Left ventricle myocardium inferior (tissue), 1 donor: Measurements from ENCODE around the gene RPS2. TPM values are rescaled to one million over a fixed set of nuclear protein-coding genes. Genes with fewer than 3 reads are reported as not detected.

Source experiments
- DNase-seq: peaks from one replicate; pipeline ENCODE4 v3.0.0-alpha.2; 2020
- H3K27ac ChIP-seq: fragments of 200-600 bp; replicated peaks from 2 replicates; pipeline ENCODE4 v1.8.0; 2021
- H3K27me3 ChIP-seq: fragments of 200-600 bp; 2 replicates; pipeline ENCODE4 v1.8.0; 2021; ENCODE audit warnings: low read depth
- H3K36me3 ChIP-seq: fragments of 200-600 bp; 2 replicates; pipeline ENCODE4 v1.8.0; 2021
- H3K4me1 ChIP-seq: fragments of 200-600 bp; 2 replicates; pipeline ENCODE4 v1.8.0; 2021
- H3K4me3 ChIP-seq: fragments of 200-600 bp; 2 replicates; pipeline ENCODE4 v1.8.0; 2021; ENCODE audit warnings: mild to moderate bottlenecking, moderate library complexity
- H3K9me3 ChIP-seq: fragments of 200-600 bp; replicated peaks from 2 replicates; pipeline ENCODE4 v1.8.0; 2021
- intact Hi-C: fragments of 100-400 bp; cut with micrococcal nuclease; formaldehyde crosslinking; loops from one replicate; pipeline ENCODE4 v1.11.0; 2022
- total RNA-seq: library from RNA; stranded (reverse); fragmentation: NEBNext Ultra II Directional; extraction: Animal tissue kit (Norgen Biotek cat#: 25700); gene quantifications from one replicate; pipeline ENCODE4 v1.2.1, GENCODE V29; 2021
- TF ChIP-seq, protein P1 (sequence below): fragments of 200-600 bp; IDR thresholded peaks from 2 replicates; pipeline ENCODE4 v1.8.0; 2021; ENCODE audit warnings: antibody characterized with exemption, mild to moderate bottlenecking, borderline replicate concordance
- donor health status: DM: no; HTN: yes; CAD: no; lungs with severe emphysema.

RPS2 gene
- total RNA-seq, 1 donor from 2014 or later: 753 TPM

DNA sequence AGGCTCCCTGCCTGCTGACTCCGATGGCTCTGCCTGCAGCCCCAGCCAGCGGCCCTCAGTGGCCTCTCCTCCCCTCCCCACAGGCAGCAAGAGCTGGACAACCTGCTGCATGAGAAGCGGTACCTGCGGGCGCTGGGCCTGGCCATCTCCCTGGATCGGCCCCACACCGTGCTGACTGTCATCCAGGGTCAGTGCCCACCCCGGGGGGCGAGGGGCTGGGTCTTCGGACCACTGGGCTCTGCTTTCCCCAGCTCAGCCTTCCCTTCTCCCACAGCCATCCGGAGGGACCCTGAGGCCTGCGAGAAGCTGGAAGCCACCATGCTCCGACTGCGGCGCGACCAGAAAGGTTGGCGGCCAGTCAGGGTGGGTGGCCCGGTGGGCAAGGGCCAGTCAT is 13.2 kb upstream of the RPS2 start:
- H3K4me3 ChIP-seq: no peak overlapping the region
- H3K4me1 ChIP-seq: peaks cover 33% of the 10 kb centered on the region
- DNase-seq: no peak
- no peak overlapping the region for H3K27ac ChIP-seq
- peaks cover 54% of the 10 kb centered on the region for H3K36me3 ChIP-seq
- peaks cover 83% of the 10 kb centered on the region for H3K27me3 ChIP-seq
- TF ChIP-seq, protein P1, sequence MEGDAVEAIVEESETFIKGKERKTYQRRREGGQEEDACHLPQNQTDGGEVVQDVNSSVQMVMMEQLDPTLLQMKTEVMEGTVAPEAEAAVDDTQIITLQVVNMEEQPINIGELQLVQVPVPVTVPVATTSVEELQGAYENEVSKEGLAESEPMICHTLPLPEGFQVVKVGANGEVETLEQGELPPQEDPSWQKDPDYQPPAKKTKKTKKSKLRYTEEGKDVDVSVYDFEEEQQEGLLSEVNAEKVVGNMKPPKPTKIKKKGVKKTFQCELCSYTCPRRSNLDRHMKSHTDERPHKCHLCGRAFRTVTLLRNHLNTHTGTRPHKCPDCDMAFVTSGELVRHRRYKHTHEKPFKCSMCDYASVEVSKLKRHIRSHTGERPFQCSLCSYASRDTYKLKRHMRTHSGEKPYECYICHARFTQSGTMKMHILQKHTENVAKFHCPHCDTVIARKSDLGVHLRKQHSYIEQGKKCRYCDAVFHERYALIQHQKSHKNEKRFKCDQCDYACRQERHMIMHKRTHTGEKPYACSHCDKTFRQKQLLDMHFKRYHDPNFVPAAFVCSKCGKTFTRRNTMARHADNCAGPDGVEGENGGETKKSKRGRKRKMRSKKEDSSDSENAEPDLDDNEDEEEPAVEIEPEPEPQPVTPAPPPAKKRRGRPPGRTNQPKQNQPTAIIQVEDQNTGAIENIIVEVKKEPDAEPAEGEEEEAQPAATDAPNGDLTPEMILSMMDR: no peak
- H3K9me3 ChIP-seq: no peaks in the 10 kb centered on the region
- intact Hi-C loops: no loop called here

DNA sequence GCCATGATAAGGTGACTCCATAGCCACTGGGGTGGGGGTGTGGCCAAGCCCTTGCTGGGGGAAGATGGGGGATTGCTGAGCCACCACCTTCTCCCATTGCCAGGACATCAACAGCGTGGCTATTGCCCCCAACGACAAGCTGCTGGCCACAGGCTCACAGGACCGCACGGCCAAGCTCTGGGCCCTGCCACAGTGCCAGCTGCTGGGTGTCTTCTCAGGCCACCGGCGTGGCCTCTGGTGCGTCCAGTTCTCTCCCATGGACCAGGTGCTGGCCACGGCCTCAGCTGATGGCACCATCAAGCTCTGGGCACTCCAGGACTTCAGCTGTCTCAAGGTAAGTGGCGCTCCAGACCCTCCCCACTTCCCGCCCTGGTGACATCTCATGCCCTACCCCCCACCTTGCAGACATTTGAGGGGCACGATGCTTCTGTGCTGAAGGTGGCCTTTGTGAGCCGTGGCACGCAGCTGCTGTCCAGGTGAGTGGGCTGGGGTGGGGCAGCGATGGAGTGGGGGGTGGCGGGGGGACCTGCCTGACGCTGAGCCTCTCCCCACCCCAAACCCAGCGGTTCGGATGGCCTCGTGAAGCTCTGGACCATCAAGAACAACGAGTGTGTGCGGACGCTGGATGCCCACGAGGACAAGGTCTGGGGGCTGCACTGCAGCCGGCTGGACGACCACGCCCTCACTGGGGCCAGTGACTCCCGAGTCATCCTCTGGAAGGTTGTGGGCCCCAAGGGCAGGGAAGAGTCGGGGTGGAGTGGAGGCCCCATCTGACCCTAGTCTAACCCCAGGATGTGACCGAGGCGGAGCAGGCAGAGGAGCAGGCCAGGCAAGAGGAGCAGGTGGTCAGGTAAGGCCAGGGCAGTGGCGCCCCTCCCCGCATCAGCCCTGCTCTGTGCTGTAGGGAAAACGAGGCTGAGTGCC is 12.6 kb upstream of the RPS2 start:
- no peak for DNase-seq
- TF ChIP-seq, protein P1: no peak
- peaks cover 39% of the 10 kb centered on the region for H3K4me1 ChIP-seq
- no peaks in the 10 kb centered on the region for H3K9me3 ChIP-seq
- no peak overlapping the region for H3K4me3 ChIP-seq
- no peak overlapping the region for H3K27ac ChIP-seq
- H3K27me3 ChIP-seq: peaks cover 77% of the 10 kb centered on the region
- peaks cover 54% of the 10 kb centered on the region for H3K36me3 ChIP-seq
- intact Hi-C loops: no loop called here

DNA sequence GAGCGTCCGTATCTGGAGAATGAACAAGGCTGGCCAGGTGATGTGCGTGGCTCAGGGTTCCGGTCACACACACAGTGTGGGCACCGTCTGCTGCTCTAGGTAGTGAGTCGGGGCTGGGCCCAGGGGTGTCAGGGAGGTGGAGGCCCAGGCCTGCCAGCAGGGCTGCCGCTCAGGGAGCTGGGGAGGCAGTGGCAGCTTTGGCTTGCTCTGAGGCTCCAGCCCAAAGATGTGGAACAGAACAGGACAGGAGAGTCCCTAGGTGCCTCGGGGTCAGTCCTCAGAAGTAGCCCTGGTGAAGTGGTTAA is 11.5 kb upstream of the RPS2 start:
- H3K27me3 ChIP-seq: peaks cover 66% of the 10 kb centered on the region
- TF ChIP-seq, protein P1: no peak
- peaks cover 48% of the 10 kb centered on the region for H3K4me1 ChIP-seq
- intact Hi-C loops: no loop called here
- peaks cover 54% of the 10 kb centered on the region for H3K36me3 ChIP-seq
- no peak for DNase-seq
- H3K4me3 ChIP-seq: no peak overlapping the region
- H3K9me3 ChIP-seq: no peaks in the 10 kb centered on the region
- no peak overlapping the region for H3K27ac ChIP-seq

DNA sequence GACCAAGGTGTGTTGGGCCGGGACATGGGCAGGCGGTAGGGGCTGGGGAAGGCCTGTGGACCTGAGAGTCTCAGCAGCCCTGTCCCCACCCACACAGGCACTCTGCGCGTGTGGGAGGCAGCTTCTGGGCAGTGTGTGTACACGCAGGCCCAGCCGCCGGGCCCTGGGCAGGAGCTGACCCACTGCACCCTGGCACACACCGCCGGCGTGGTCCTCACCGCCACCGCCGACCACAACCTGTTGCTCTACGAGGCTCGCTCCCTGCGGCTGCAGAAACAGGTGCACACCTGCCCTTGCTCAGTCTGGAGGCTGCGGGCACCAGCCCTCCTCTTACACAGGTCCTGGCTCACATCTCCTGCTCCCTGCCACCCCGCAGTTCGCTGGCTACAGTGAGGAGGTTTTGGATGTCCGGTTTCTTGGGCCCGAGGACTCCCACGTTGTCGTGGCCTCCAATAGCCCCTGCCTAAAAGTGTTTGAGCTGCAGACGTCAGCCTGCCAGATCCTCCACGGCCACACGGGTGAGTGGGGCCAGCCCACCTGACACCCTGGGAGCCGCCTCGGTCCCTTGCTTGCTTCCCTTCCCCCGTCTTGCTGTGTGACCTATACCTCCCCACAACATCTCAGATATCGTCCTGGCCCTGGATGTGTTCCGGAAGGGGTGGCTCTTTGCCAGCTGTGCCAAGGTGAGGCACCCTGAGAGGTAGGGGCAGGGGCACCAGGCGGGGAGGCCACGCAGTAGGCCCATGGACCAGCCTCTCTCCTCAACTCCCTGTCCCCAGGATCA is 11.0 kb upstream of the RPS2 start:
- Histone ChIP-seq H3K27ac (no peak overlapping the region), H3K9me3 (no peaks in the 10 kb centered on the region), H3K36me3 (peaks cover 54% of the 10 kb centered on the region), H3K4me3 (no peak overlapping the region), H3K27me3 (peaks cover 61% of the 10 kb centered on the region), H3K4me1 (peaks cover 51% of the 10 kb centered on the region)
- DNase-seq: no peak
- intact Hi-C loops: no loop called here
- TF ChIP-seq, protein P1: no peak

DNA sequence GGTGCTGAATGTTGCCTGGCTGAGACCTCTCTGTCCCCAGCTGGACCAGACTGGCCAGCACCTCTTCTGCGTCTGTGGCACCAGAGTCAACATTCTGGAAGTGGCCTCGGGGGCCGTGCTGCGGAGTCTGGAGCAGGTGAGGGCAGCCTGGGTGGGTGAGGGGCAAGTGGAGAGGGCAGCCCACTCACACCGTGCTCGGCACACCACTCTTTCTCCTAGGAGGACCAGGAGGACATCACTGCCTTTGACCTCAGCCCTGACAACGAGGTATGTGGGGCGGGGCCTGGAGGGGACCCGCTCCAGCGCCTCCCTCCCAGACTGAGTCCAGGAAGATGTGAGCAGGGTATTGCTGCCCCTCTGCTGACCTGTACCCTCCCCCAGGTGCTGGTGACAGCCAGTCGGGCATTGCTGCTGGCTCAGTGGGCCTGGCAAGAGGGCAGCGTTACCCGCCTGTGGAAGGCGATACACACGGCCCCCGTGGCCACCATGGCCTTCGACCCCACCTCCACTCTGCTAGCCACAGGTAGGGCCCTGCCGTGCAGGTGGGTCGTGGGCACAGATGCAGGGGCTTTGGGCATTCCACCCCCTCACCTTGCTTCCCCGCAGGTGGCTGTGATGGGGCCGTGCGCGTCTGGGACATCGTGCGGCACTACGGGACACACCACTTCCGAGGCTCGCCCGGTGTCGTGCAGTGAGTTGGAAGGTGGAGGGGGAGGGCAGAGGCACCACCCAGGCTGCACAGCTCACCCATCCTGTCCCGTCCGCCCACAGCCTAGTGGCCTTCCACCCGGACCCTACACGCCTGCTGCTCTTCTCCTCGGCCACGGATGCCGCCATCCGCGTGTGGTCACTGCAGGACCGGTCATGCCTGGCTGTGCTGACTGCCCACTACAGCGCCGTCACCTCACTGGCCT is 9.8 kb upstream of the RPS2 start:
- TF ChIP-seq, protein P1: no peak
- DNase-seq: no peak
- no peak overlapping the region for H3K4me3 ChIP-seq
- H3K27me3 ChIP-seq: peaks cover 49% of the 10 kb centered on the region
- peaks cover 54% of the 10 kb centered on the region for H3K36me3 ChIP-seq
- H3K27ac ChIP-seq: no peak overlapping the region
- intact Hi-C loops: no loop called here
- peaks cover 42% of the 10 kb centered on the region for H3K4me1 ChIP-seq
- H3K9me3 ChIP-seq: no peaks in the 10 kb centered on the region
